ENCODE data around the gene CPNE1. TPM values are rescaled to one million over a fixed set of nuclear protein-coding genes. Genes with fewer than 3 reads are reported as not detected.

The CPNE1 gene
- total RNA-seq, 1 experiment from 2014 or later: 216 TPM

GRCh38 chr20:35576816-35577215 lies 87.9 kb downstream of the CPNE1 start:
- Histone ChIP-seq H3K9me2 (replicated peaks; ENCODE audit: insufficient read depth, low read length) (no peaks in the 10 kb centered on the region), H2AFZ (ENCODE audit: low read length) (no peak overlapping the region), H3K4me3 (ENCODE audit: low read length) (no peak overlapping the region), H3K9me3 (ENCODE audit: low read length) (no peaks in the 10 kb centered on the region), H3K4me1 (ENCODE audit: low read length) (no peaks in the 10 kb centered on the region), H4K20me1 (ENCODE audit: insufficient read depth, low read depth, low read length) (no peaks in the 10 kb centered on the region), H3K9ac (ENCODE audit: low read length) (no peak overlapping the region), H3K27ac (ENCODE audit: low read length) (no peak overlapping the region), H3K36me3 (ENCODE audit: insufficient read depth, low read length) (no peaks in the 10 kb centered on the region), H3K4me2 (ENCODE audit: low read depth, low read length, poor library complexity, severe bottlenecking) (no peak overlapping the region), H3K79me2 (ENCODE audit: low read length) (no peaks in the 10 kb centered on the region), H3K27me3 (ENCODE audit: low read length) (no peaks in the 10 kb centered on the region)
- DNase-seq: no peak

Small RNAs within 50 kb of the gene (small RNA-seq; reads per million reads assigned to genes)
- gene RNU6-759P (not detected), gene RPL37P1 (not detected)

Other genes with a start within 250 kb of the CPNE1 start
- not detected in 2 replicates for gene GDF5, start 226.7 kb downstream of the CPNE1 start, total RNA-seq (2014; rRNA removed; shearing (Covaris generic); ENCODE audit: low replicate concordance)
- gene CEP250, start 209.3 kb downstream of the CPNE1 start, total RNA-seq (2014; rRNA removed; shearing (Covaris generic); ENCODE audit: low replicate concordance): 10.2 and 42.8 TPM in 2 replicates
- not detected in 2 replicates for gene C20orf173, start 135.2 kb downstream of the CPNE1 start, total RNA-seq (2014; rRNA removed; shearing (Covaris generic); ENCODE audit: low replicate concordance)
- 242 and 305 TPM in 2 replicates for gene ERGIC3, start 122.8 kb downstream of the CPNE1 start, total RNA-seq (2014; rRNA removed; shearing (Covaris generic); ENCODE audit: low replicate concordance)
- 6.4 and 11.1 TPM in 2 replicates for gene SPAG4, start 49.1 kb downstream of the CPNE1 start, total RNA-seq (2014; rRNA removed; shearing (Covaris generic); ENCODE audit: low replicate concordance)
- gene RBM12, start within 50 bp of the CPNE1 start, total RNA-seq (2014; rRNA removed; shearing (Covaris generic); ENCODE audit: low replicate concordance): 39.6 and 78.5 TPM in 2 replicates
- gene NFS1, start 34.5 kb upstream of the CPNE1 start, total RNA-seq (2014; rRNA removed; shearing (Covaris generic); ENCODE audit: low replicate concordance): 62.6 and 79.6 TPM in 2 replicates
- gene ROMO1, start 34.5 kb upstream of the CPNE1 start, total RNA-seq (2014; rRNA removed; shearing (Covaris generic); ENCODE audit: low replicate concordance): 242 and 325 TPM in 2 replicates
- 315 and 375 TPM in 2 replicates for gene RBM39, start 77.4 kb upstream of the CPNE1 start, total RNA-seq (2014; rRNA removed; shearing (Covaris generic); ENCODE audit: low replicate concordance)
- gene PHF20, start 107.1 kb upstream of the CPNE1 start, total RNA-seq (2014; rRNA removed; shearing (Covaris generic); ENCODE audit: low replicate concordance): 27.8 and 41.7 TPM in 2 replicates